LNCaP clone FGC (cell line): ENCODE measurements around the gene PHLDA3.

Experiments used
- DNase-seq: peaks from one replicate; pipeline ENCODE4 v3.0.0-alpha.2; 2011; ENCODE audit warnings: low read depth
- H3K4me3 ChIP-seq: 2 replicates; pipeline ENCODE4 v1.5.1; 2011; ENCODE audit warnings: mild to moderate bottlenecking, low read depth, low read length, control low read depth
- CTCF ChIP-seq: IDR thresholded peaks from 2 replicates; pipeline ENCODE4 v1.5.1; 2012; ENCODE audit warnings: mild to moderate bottlenecking; ENCODE audit not compliant: control insufficient read depth, insufficient read depth; ENCODE audit errors: extremely low read depth

PHLDA3 gene

GRCh38 chr1:201434266-201434665 is 34.7 kb downstream of the PHLDA3 start:
- no peak for DNase-seq
- no peak for TF ChIP-seq CTCF
- no peak overlapping the region for H3K4me3 ChIP-seq

- TF ChIP-seq CTCF: no peak
- DNase-seq: no peak
Measured at GRCh38 chr1:201433609-201434008, 35.4 kb downstream of the PHLDA3 start.

GRCh38 chr1:201430776-201431175 is 38.2 kb downstream of the PHLDA3 start:
- no peak overlapping the region for H3K4me3 ChIP-seq
- DNase-seq: no peak
- TF ChIP-seq CTCF: no peak

More at GRCh38 chr1:201433609-201434008, 35.4 kb downstream of the PHLDA3 start:
- no peak overlapping the region for H3K4me3 ChIP-seq

GRCh38 chr1:201429736-201430501 is 39.1 kb downstream of the PHLDA3 start:
- TF ChIP-seq CTCF: no peak
- no peak overlapping the region for H3K4me3 ChIP-seq
- DNase-seq: no peak

GRCh38 chr1:201427963-201428362 is 41.0 kb downstream of the PHLDA3 start:
- no peak for DNase-seq
- H3K4me3 ChIP-seq: no peak overlapping the region
- no peak for TF ChIP-seq CTCF

- no peak overlapping the region for H3K4me3 ChIP-seq
- DNase-seq: no peak
- no peak for TF ChIP-seq CTCF
Measured at GRCh38 chr1:201426479-201427310, 42.3 kb downstream of the PHLDA3 start.
